Myocyte (in vitro differentiated cells): ENCODE results near the gene ALKBH8. TPM values are rescaled to one million over a fixed set of nuclear protein-coding genes. Genes with fewer than 3 reads are reported as not detected.
"Not testable (repeated sequence)": the region's sequence is repeated elsewhere in the genome, so short reads cannot be mapped to it uniquely, and the experiment has no call there.

ENCODE experiments used
- DNase-seq: peaks from one replicate; pipeline ENCODE4 v3.0.0-alpha.2; 2012; ENCODE audit warnings: low read depth
- polyA plus RNA-seq: library from polyadenylated mRNA; unstranded; fragments of >200 nt; gene quantifications from one replicate; pipeline ENCODE4 v1.2.1, GENCODE V29; 2012; ENCODE audit warnings: missing spikeins
- total RNA-seq: library from RNA; depleted of rRNA; stranded (reverse); fragments of >200 nt; gene quantifications from 2 replicates; pipeline ENCODE4 v1.2.3, GENCODE V29; 2014

ALKBH8 gene
- total RNA-seq: 4.9 and 7.1 TPM in 2 replicates
- 4.2 TPM for polyA plus RNA-seq

- peak; percentile 81 for DNase-seq
These were observed at the start of gene ALKBH8 for GRCh38 chr11:107565219-107565937. Gene ALKBH8, minus strand, starts transcription at chr11:107565735. Its CDS starts 4,842 bp downstream, at chr11:107560893.

- no peak for DNase-seq
These were observed 46.9 kb upstream of the ALKBH8 start for GRCh38 chr11:107612445-107612844.

GRCh38 chr11:107609400-107610218, 44.1 kb upstream of the ALKBH8 start:
- DNase-seq: no peak

GRCh38 chr11:107608809-107609208, 43.3 kb upstream of the ALKBH8 start:
- DNase-seq: no peak

GRCh38 chr11:107606141-107606540, 40.6 kb upstream of the ALKBH8 start:
- DNase-seq: peak; percentile 36

GRCh38 chr11:107605061-107606006, 39.8 kb upstream of the ALKBH8 start:
- DNase-seq: no peak

- DNase-seq: peak; percentile 48
These were observed 32.9 kb upstream of the ALKBH8 start for GRCh38 chr11:107598225-107599139.

- DNase-seq: no peak
These were observed 29.2 kb upstream of the ALKBH8 start for GRCh38 chr11:107594736-107595135.

- no peak for DNase-seq
These were observed 28.4 kb upstream of the ALKBH8 start for GRCh38 chr11:107593951-107594350.

- DNase-seq: no peak
These were observed 27.3 kb upstream of the ALKBH8 start for GRCh38 chr11:107592813-107593212.

- no peak for DNase-seq
These were observed 26.7 kb upstream of the ALKBH8 start for GRCh38 chr11:107592231-107592590.

GRCh38 chr11:107591378-107592230, 26.1 kb upstream of the ALKBH8 start:
- peak; percentile 60 for DNase-seq

GRCh38 chr11:107590460-107591377, 25.2 kb upstream of the ALKBH8 start, which contains the start of gene ELMOD1:
Gene ELMOD1, plus strand, starts transcription at chr11:107591147. Its CDS starts 27,043 bp downstream, at chr11:107618190.
- peak; percentile 74 for DNase-seq

GRCh38 chr11:107587306-107587979, 21.9 kb upstream of the ALKBH8 start:
- DNase-seq: no peak

- no peak for DNase-seq
These were observed 18.2 kb upstream of the ALKBH8 start for GRCh38 chr11:107583629-107584195.

- no peak for DNase-seq
These were observed 15.6 kb upstream of the ALKBH8 start for GRCh38 chr11:107581147-107581546.

- DNase-seq: not testable (repeated sequence)
These were observed 13.6 kb upstream of the ALKBH8 start for GRCh38 chr11:107579169-107579568.
